ENCODE measurements around the gene MRPL19. TPM values are rescaled to one million over a fixed set of nuclear protein-coding genes. Genes with fewer than 3 reads are reported as not detected.
A peak's percentile ranks its signal among the peaks of the same experiment; 100 is the strongest.

MRPL19 gene
- total and polyA plus RNA-seq, 2 experiments from 2014 or later = 65.5 to 149 TPM

GRCh38 chr2:75607988-75608683 lies 38.4 kb upstream of the MRPL19 start (continued):
- TF ChIP-seq ZNF462 (CRISPR knock-in tag; IDR thresholded peaks at IDR 0.05) (peak; percentile 81; the same call in 1 of the 2 replicates), STAT1 (IDR thresholded peaks at IDR 0.05; ENCODE audit: unreplicated experiment) (no peak), ZNF114 (CRISPR knock-in tag; IDR thresholded peaks at IDR 0.05) (no peak)

- H3K9me3 Mint-ChIP-seq = no peaks in the 10 kb centered on the region; the same call in 2 of the 3 replicates
- peaks cover 9% of the 10 kb centered on the region for H3K4me1 Mint-ChIP-seq
- no peaks in the 10 kb centered on the region for H3K36me3 Mint-ChIP-seq (ENCODE audit: low read depth)
- Histone ChIP-seq H3K9me2 (ENCODE audit: insufficient read depth) (no peaks in the 10 kb centered on the region; the same call in 1 of the 2 replicates), H3F3A (replicated peaks; ENCODE audit: low read depth) (no peaks in the 10 kb centered on the region), H3K4me2 (peak overlapping the region; percentile 77), H3K27me3 (ENCODE audit: insufficient read depth) (no peaks in the 10 kb centered on the region), H4K20me1 (replicated peaks; ENCODE audit: insufficient read depth) (no peaks in the 10 kb centered on the region), H3K27ac (ENCODE audit: low read depth) (no peak overlapping the region), H2AFZ (peak overlapping the region; percentile 90), H3K36me3 (ENCODE audit: insufficient read depth) (no peaks in the 10 kb centered on the region), H3K4me1 (ENCODE audit: insufficient read depth) (peaks cover 6% of the 10 kb centered on the region; the same call in 1 of the 2 replicates), H3K4me3 (peak overlapping the region; percentile 51), H3K79me2 (replicated peaks; ENCODE audit: insufficient read depth) (no peaks in the 10 kb centered on the region)
- peak overlapping the region; percentile 74 for H3K4me3 Mint-ChIP-seq
- DNase-seq (ENCODE audit: low spot score) = peak; percentile 83
- peak; percentile 92 for ATAC-seq
- TF ChIP-seq, protein P1, sequence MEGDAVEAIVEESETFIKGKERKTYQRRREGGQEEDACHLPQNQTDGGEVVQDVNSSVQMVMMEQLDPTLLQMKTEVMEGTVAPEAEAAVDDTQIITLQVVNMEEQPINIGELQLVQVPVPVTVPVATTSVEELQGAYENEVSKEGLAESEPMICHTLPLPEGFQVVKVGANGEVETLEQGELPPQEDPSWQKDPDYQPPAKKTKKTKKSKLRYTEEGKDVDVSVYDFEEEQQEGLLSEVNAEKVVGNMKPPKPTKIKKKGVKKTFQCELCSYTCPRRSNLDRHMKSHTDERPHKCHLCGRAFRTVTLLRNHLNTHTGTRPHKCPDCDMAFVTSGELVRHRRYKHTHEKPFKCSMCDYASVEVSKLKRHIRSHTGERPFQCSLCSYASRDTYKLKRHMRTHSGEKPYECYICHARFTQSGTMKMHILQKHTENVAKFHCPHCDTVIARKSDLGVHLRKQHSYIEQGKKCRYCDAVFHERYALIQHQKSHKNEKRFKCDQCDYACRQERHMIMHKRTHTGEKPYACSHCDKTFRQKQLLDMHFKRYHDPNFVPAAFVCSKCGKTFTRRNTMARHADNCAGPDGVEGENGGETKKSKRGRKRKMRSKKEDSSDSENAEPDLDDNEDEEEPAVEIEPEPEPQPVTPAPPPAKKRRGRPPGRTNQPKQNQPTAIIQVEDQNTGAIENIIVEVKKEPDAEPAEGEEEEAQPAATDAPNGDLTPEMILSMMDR (conservative IDR thresholded peaks at IDR 0.05; ENCODE audit: low read depth in 2 of 2) = peak; percentile 88 to 94
- no peak for TF ChIP-seq JUNB (IDR thresholded peaks at IDR 0.05; ENCODE audit: unreplicated experiment)
- peak overlapping the region; percentile 68 for H3K27ac Mint-ChIP-seq
- H3K27me3 Mint-ChIP-seq (ENCODE audit: insufficient read depth, low read depth, poor library complexity) = peaks cover 4% of the 10 kb centered on the region
Observed at GRCh38 chr2:75608684-75609333, 37.8 kb upstream of the MRPL19 start.

Data from GM23338 (cell line).